Panc1 (cell line): Measurements from ENCODE around the gene AMMECR1L.

ENCODE experiments used
- CTCF ChIP-seq: fragments of 450-650 bp; IDR thresholded peaks from 2 replicates; pipeline ENCODE4 v1.5.1; 2017; ENCODE audit warnings: mild to moderate bottlenecking
- REST ChIP-seq, 2 experiments: IDR thresholded peaks; 2 replicates each; pipeline ENCODE4 v1.6.1; 2011 to 2012; ENCODE audit warnings: low read depth in 2 of 2, control low read depth in 1 of 2, low read length in 1 of 2, mild to moderate bottlenecking in 1 of 2, moderate library complexity in 1 of 2; ENCODE audit not compliant: insufficient read depth in 1 of 2
- SIN3A ChIP-seq: IDR thresholded peaks from 2 replicates; pipeline ENCODE4 v1.6.1; 2012; ENCODE audit warnings: low read depth, mild to moderate bottlenecking, low read length, moderate library complexity, borderline replicate concordance; ENCODE audit not compliant: insufficient read depth

GRCh38 chr2:127888772-127889171, 3.0 kb upstream of the AMMECR1L start:
- TF ChIP-seq CTCF = no peak
- no peak for TF ChIP-seq REST (IDR thresholded peaks at IDR 0.05; ENCODE audit: insufficient read depth in 1 of 2, low read depth in 2 of 2, low read length in 1 of 2)
- TF ChIP-seq SIN3A = no peak
